GM21529 (cell line): ENCODE measurements around the gene PDE7B.

Experiments
- ATAC-seq: cut with Tn5 transposase; IDR thresholded peaks from one replicate; pipeline ENCODE4 v1.9.1; 2021; ENCODE audit not compliant: unreplicated experiment

The PDE7B gene

DNA sequence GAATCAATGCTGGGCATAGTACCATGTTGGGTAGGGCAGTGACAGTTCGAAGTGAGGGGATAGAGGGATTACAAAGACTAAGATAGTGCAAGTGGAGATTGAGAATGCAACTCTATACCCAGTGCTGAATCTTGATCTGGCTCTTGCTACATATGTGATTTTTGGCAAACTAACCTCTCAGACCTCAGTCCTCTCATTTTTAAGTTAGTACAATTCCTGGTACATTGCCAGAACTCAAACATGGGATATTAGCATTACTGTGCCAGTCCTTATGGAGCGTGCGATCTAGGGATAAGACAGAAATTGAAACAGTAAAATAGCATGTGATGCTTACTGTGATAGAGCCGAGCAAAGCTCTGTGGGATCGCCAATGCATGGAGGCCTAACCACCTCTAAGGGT lies 210.2 kb downstream of the PDE7B start:
- ATAC-seq, result no peak

DNA sequence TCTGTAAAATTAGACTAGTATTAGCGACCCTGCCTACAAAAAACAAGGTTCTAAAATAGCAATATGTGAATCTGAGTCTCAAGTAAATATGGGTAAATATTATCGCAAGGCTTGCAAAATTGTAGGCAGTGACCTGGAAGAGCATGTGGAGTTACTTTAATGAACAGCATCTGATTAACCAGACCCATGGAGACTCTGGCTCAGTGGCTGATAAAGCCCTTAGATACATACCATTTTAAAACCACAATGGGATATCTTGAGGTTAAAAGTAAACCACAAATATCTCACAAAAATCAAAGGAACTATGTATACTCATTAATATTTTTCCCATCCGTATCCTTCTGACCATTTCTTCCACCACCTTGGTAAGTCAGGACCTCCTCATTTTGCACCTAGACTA lies 211.6 kb downstream of the PDE7B start:
- no peak for ATAC-seq

DNA sequence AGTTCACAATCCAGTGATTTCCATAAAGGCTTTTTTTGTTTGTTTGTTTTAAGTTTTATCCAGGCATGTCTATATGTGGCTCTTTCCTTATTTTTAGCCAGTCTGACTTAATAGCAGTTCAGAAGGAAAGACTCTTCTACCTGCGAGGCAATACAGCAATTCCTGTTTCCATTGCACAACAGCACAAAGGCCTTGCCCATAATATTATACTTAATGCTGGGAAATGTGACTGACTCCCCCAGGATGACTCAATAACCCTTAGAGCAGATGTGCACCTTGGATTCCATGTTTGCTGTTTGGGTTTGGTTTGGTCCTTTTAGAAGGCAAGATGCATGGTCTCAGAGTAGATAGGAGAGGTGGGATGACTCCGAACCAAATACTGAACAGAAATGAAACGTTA lies 214.5 kb downstream of the PDE7B start:
- ATAC-seq, result no peak

- ATAC-seq, result no peak
Observed at GRCh38 chr6:136067731-136068341, 216.3 kb downstream of the PDE7B start.

DNA sequence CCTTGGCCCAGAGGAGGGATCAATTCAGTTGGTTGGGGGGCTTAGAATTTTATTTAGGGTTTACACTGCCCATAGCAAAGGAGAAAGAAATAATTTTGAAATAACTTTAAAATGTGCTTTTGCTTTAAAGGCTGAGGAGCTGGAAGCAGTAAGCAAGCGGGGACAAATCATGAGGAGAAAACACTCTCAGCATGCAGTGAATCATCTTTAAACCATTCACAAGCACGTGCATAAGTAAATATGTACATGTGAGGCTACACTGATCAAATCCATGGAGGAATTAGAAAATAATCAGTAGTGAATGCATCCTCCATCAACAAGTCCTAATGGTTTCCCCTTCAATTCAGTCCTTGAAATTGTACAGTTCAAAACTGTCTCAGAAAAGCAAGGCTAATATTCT lies 217.6 kb downstream of the PDE7B start:
- no peak for ATAC-seq

- no peak for ATAC-seq
Observed at GRCh38 chr6:136070815-136071214, 219.3 kb downstream of the PDE7B start.

- ATAC-seq, result no peak
Observed at GRCh38 chr6:136072691-136073090, 221.2 kb downstream of the PDE7B start.

GRCh38 chr6:136073216-136073615 lies 221.7 kb downstream of the PDE7B start:
- ATAC-seq, result no peak

DNA sequence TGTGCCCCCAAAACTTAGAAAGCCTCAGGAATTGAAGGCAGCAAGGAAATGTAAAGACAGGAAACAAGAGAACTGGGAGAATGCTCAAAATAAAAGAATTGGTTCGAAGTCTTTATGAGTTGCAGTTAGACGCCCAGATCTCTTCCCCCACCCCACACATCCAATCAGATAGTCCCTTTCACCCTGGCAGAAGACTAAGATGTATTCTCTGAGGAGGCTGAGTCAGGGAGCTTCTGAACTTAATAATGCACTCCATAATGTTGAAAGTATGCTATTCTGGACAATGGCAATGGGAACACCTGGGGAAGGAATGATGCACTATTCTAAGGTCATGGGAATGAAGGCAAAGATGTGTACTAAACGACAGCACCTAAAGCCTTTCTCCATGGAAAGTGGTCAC lies 225.0 kb downstream of the PDE7B start:
- ATAC-seq, result no peak

DNA sequence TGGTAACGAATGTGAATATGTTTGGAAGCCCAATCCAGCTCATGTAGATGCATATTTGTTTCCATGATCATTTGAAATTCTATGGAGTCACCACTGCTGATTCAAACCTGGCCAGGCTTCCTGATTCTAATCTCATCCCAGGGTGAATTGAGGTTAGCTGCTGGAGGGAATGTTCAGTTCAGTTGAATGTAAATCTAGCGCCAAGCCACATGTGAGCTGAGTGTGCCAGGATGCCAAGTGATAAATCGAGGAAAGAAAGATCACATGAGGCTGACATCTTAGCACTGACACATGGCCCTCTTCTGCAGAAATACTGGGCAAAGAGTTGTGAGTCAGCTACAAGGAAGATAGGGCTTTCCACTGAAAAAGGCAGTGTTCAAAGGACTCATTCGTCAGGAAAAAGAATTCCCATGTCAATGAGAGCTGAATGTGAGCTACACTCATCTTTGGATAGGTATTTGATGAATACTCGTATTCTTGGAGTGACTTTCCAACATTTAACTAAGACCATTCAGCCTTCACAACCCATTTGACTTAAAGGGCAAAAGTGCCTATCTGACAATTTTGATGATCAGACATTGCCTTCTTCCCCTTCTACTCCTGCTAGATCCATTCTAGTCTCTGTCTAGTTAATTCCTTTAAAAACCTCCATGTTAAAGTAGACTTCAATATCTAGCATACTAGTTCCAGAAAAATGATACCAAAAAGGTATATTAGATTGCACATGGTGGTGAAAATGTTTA lies 226.5 kb downstream of the PDE7B start:
- no peak for ATAC-seq

DNA sequence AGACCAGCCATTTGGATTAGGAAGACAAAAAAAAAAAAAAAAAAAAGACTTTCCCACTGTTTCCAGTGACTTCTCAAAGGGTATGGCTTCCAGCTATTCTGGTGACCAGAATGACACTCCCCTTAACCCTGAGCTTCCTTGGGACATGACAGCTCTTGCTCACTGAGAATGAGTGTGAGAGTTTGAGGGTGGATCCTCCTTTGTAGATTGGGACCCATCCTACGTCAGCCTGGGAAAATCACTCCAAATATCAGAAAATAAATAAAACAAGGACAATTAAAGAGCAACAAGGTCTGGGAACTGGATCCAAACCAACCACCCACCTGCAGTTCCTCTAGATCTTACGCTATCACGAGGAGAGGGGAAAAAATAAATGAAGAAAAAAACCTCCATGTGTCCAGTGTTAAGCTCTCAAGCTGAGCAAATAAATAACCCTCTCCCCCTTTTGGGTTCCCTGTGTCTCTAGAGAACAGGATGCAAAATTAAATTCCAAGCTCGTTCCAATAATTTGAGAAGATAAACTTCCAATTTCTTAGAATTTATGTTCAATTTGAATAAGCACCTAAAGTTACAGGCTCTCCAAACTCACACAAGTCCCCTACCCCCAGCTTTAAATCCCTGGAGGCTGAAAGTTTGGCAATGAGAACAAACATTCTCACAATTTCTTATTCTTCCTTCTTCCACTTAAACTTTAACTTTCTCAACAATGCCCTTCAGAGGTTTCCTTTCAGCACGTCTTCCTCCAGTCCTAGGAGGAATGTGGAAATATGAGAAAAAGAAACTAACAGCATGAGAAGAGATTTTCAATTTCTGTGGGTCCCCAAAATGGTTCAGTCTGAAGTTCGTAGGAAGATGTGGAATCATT lies 228.4 kb downstream of the PDE7B start:
- no peak for ATAC-seq

- ATAC-seq, result no peak
Observed at GRCh38 chr6:136083540-136083939, 232.0 kb downstream of the PDE7B start.

DNA sequence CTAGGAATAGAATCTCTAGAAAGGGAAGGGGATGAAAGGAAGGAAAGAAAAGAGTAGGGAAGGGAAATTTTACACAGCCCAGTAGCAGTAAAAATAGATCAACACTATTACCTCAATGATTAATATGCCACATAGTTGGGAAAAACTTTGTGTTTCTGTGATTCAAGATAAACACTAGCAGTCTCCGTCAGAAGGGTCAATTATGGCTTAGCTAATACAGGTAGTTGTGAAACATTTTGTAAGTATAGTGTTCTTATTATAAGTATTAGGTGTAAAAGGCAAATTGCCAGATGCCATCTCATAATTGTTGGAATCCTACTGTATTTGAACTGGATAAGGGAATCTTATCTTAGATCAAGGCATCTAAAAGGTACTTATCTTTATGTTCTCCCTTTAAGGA lies 232.9 kb downstream of the PDE7B start:
- no peak for ATAC-seq

- no peak for ATAC-seq
Observed at GRCh38 chr6:136085370-136086115, 234.0 kb downstream of the PDE7B start.

DNA sequence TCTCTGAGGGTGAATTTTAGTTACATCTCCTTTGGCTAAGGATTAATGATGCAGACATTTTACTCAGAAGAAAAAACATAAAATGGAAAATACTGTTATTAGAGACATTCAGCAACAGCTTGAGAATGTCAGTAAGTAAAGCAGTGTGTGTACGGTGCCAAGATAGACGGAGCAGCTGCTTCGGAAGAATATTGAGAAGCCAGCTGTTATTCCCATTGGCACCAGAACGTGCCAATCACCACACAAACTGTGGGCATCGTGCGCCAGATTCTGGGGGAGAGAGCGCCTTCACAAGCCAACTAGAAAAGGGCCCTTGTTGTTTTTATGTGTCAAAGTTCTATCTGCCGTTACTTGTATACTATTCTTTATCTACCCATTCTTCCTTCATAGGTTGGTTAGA lies 235.2 kb downstream of the PDE7B start:
- ATAC-seq, result no peak

- ATAC-seq, result no peak
Observed at GRCh38 chr6:136087986-136088385, 236.5 kb downstream of the PDE7B start.

- ATAC-seq, result no peak
Observed at GRCh38 chr6:136088693-136089092, 237.2 kb downstream of the PDE7B start.

- no peak for ATAC-seq
Observed at GRCh38 chr6:136089876-136090275, 238.4 kb downstream of the PDE7B start.

- ATAC-seq, result no peak
Observed at GRCh38 chr6:136090929-136091328, 239.4 kb downstream of the PDE7B start.

- ATAC-seq, result no peak
Observed at GRCh38 chr6:136092897-136093296, 241.4 kb downstream of the PDE7B start.

GRCh38 chr6:136093835-136094234 lies 242.3 kb downstream of the PDE7B start:
- ATAC-seq, result no peak
